Stimulated activated CD8-positive, alpha-beta memory T cell treated with anti-CD3 and anti-CD28 coated beads, Interleukin-12 subunit alpha, Interleukin-12 subunit beta, amount 100 ng/mL, for 1 hour (primary cell): ENCODE results near the gene ARHGEF6.

Experiments used
- DNase-seq: peaks from one replicate; pipeline ENCODE4 v3.0.0-alpha.2; 2020; ENCODE audit warnings: low read depth

The ARHGEF6 gene

DNA sequence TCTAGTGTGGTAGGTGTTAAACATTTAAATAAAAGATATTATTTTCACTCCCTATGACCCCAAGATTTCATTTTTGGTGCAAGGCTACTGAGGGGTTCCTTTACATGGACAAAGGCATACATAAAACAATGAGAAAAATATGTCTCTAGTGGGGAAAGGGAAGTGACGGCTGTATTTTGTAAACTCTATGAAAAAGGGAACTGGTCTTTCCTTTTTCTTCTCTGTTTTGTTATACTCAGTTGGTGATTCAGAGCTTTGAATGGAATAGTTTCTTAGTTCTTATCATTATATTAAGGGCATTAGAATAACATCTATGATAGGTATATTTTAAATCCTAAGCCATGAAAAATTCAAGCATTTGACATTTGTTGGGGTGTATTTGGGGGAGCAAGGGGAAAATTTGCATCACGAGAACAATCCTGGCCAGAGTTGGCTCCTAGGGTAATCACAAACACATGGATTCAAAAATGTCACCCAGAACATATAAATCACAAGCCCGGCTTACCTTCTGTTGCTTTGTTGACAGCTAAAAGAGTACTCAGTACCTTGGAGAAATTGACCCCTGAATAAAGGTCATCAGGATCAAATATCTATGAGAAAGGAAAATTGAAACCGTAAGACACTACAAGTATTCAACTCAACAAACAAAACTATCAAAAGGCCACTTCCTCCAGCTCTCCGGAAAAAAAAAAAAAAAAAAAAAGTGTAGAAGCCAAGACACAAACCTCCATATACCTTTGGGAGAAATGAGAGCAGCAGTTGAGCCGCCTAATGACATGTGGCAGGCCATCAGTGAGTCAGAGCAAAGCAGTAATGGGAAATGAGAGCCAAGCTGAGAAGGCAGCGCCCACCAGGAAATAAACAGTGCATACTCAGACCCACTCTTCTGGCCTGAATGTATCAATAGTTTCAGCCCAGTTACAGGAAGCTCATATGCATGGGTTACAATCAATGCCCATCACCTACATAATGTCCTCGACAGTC, 33.4 kb downstream of the ARHGEF6 start:
- no peak for DNase-seq

DNA sequence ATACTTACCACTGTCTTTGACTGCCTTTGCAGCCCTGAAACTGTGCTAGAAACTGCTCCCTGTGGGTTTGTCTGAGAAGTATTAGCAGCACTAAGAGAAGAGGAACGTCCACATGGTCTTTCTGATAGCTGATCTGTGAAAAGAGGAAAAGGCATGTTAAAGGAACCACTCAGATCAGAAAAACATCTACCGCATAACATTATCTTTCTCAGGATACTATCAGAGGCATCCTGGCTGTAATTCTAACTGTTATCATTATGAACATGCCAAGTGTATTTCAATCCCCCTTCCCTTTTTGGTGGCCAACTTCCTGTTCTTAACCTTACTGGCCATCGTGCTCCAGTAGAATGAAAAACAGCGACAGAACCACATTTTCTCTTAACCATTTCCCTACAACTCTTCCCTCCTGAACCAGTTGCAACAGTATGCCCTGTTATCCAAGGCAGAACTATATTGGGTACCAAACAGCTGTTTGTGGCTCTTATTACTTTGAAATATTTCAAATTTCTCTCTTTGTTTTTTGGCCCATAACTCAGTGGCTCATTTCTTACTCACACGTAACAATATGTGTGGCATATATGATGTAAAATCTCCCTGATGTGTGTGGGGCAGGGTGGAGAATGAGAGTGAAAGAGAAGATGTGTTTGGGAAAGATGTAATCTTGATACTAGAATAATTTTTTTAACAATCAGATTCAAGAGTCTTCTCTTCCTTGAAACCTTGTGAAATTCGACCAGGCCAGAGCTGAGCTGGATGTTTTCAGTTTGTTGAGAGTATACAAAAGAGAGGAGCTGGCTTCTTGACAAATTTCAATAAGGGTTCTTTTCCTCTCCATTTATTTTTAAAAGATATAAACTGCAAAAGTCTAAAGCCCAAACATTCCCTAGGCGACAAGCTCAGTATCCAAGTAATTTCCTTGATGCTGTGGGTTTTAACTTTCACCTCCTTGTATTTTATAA, 35.2 kb downstream of the ARHGEF6 start:
- DNase-seq = no peak

DNA sequence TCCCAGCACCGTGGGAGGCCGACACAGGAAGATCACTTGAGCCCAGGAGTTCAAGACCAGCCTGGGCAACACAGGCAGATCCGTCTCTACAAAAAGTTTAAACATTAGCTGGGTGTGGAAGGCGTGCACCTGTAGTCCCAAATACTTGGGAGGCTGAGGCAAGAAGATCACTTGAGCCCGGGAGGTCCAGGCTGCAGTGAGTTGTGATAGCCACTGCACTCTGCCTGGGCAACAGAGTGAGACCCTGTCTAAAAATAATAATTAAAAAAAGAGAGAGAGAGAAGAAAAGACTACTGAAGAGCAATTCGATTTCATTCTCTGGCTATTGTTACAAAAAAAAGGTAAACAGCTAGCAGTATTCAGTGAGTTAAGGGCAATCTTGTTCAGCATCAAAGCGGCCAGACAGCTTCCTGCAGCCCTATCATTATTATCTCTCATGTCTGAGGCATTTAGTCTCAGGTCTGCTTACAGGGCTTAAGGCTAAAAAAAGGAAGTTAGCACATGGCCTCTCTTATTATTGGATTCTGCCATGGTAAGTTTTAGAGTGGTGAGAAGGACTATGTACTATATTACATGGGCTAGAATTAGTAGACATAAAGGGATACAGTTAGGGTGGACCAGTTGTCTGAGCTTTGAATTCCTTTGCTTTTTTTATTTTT, 37.9 kb downstream of the ARHGEF6 start:
- no peak for DNase-seq

DNA sequence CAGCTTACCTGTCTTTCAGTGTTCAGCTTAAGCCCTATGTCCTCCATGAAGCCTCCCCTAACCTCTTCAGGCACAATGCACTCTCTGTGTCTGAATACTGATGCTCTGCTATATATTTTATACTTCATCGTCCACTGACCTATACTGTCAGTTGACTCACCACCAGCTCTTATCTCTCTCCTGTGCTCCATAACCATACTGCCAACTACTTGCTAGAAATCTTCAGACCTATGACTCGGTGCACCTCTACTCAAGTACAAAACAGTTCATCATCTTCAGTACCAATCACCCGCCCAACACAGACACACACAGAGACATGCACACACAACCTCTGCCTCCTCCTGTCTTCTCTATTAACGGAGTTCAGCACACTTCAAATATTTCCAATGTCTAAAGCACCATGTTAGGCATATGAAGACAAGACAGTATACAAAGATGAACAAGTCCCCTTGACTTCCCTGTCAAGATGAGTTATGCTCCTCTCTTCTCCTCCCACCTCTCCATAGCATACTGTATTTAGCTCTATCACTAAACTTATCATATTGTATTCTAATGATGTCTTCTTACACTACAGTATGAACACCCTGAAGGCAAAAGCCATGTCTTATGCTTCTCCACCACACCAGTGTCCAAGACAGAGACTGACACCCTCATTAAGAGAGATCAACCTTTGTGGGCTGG, 42.5 kb downstream of the ARHGEF6 start:
- no peak for DNase-seq

DNA sequence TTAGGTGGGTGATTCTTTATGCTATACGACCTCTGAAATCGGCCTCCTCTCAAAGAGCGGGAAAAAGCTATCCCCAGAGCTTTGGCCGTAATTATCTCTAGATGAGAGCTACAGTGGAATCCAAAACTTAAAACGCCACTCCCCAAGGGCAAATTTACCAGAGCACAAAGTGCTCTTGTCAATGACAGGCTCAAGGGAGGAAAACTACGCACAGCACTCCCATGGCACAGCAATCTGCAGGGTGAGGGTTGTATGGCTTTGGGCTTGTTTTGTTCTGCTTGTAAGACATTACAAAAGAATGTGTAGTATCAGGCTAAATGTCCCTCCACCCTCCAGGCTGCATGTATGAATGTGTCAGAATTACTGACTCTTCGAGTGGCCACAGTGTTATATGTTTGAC, 44.0 kb downstream of the ARHGEF6 start:
- DNase-seq = no peak

DNA sequence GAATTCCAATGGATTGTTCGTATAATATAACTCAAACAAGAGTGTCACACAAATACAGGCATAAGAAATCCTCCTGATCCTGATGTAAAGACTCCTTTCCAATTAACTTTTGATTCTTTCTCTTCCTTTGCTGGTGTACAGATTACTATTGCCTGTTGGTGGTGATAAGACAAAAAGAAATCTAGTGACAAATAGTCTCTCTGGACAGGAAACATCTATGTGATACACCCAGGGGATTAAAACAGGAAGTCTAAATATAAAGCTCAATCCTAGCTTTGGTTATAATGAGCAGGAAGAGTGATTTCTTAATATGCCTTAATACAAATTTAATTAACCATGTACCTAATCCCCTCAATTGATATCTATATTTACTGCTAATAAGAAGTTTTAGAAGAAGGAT, 45.1 kb downstream of the ARHGEF6 start:
- no peak for DNase-seq

DNA sequence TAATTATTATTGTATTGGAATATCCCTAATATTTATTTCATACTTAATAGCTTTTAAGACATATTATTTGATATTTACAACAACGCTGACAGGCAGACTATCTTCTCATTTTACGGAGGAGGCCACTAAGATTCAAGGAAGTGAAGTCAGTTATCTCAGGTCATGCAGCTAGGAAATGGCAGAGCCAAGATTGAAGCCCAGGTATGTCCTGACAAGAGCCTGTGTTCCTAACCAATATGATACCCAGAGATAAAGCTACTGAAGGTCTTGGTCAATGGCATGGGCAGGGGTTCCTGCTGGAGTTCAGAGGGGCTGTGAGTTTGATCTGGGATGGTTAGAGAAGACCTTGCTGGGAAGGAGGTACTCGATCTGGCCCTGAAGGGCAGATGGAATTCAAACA, 47.1 kb downstream of the ARHGEF6 start:
- DNase-seq = no peak

DNA sequence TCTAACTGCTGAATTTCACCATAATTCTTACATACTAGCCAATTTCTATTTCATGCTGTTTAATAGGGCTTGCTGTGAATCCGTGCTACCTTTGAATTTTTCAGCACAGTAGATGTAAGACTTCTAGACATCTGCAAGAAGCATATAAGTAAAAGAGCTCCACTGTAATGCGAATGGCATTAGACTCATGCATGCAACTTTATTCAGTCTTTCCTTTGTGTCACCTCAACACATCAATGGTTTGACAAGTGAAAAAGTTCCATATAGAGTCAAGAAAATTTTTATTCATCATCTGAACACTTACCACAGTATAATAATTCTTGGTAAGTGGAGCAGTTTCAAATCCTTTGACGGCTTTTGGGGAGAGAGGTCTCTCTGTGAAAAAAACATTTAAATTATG, 48.9 kb downstream of the ARHGEF6 start:
- DNase-seq = no peak

DNA sequence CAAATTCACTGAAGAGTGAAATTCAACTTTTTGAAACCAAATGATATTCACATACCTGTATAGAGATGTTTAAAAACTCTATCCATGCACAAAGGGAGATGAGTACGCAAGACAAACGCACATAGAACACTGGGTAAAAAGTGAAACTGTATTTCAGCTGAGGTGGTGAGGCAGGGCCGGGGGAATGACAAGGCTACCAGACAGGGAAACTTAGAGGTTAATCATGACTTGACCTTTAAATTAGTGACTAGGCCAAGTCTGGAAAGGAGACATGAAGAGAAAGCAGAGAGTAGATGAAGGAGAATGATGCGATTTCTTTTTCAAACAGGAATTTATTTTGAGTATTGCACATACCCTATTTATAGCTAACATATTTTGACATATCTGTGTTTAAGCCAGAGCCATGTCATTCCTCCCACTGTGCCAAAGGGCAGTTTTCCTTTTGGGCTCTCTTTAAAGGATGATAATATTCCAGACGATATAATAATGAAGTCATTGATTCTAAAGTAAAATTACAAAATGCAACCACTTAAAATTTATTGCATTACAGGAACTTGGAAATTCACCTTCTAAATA, 49.4 kb downstream of the ARHGEF6 start:
- no peak for DNase-seq

DNA sequence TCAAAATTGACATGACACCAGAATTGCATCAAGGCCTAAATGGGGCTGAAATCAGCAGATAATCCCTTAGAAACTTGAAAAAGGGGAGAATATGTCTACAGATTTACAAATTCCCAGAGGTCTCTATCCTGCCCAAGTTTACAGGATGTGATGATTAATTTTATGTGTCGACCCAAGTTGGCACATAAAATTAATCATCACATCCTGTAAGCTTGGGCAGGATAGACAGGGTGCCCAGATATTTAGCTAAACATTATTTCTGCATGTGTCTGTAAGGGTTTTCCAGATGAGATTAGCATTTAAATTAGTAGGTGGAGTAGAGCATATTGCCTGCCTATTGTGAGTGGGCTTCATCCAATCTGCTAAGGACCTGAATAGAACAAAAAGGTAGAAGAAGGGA, 52.3 kb downstream of the ARHGEF6 start:
- DNase-seq = no peak

DNA sequence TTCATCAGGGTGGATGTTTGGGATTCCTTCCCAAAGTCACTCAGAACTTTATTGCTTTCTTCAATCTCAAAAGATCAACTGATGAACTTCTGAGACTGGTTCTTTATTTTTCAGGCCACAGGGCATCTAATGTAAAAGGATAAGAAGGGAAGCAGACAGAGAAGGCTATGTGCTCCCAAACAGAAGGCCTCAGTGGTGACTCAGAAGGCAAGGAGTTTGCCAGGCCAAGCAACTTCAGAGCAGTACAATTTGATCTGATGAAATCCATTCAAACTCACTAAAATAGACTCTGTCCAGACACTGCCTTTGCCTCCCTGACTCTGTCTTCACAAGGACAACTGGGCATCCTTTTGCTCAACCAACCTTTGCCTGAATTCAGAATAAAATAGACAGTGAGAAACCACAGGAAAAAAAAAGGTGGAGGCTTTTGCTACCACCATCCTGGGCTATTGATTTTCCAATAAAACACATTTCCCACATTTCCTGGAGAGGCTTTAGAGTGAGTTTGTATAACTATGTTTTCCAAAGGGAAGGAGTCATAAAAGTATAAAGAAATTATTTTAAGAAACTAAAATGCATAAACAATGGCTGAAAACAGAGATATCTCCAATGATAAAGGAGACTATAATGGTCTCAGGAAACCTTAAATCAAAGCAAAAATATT, 55.2 kb downstream of the ARHGEF6 start:
- no peak for DNase-seq

DNA sequence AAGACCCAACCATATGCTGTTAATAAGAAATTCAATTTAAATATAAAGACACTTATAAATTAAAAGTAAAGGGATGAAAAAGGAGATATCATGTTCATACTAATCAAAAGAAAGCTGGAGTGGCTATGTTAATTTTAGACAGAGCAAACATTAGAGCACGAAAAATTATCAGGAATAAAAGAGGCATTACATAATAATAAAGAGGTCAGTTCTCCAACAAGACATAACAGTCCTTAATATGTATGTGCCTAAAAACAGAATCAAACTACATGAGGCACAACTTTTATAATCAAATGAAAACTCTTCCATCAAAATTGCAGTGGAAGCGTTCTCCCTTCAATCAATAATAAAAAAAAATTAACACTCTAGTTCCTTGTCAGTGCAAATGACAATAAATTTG, 62.6 kb downstream of the ARHGEF6 start:
- no peak for DNase-seq

DNA sequence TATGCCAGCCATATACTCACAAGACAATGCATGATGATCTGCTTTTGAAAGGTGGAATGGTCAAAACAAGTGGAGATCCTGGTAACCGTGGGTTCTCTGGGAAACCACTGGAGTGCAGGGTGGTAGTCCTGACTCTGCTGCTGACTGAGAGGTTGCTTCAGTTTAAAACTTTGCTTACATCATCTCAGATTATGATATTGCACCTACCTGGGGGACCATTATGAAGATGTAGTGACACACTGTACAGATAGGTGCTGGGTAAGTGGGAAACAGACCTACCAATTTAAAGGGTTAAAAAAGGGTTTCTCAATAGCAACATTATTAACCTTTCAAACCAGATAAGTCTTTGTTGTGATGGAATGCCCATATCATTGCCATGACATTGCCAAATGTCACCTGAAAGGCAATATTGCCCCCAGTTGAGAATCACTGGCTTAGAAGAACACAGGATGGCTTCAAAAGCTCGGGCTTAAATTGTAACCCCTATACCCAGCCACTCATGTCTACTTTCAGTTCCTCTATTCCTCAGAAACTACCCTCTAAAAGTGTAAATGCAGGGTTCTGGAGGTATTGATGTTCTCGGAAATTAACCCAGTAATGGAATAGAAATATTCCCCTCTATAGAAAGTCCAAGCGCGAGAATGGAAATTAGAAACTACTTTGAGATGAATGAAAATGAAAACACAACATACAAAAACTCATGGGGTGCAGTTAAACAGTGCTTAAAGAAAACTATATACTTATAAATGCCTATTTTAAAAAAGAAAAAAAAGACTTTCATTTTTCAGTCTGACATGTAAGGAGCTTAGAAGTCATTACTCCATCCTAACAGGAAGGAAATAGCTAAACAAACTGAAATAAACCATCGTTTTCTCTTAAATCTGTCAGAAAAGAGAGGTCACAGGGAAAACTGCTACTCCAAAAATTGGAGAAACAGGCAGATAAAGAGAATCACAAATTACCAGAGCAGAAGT, 65.8 kb downstream of the ARHGEF6 start:
- DNase-seq = no peak

DNA sequence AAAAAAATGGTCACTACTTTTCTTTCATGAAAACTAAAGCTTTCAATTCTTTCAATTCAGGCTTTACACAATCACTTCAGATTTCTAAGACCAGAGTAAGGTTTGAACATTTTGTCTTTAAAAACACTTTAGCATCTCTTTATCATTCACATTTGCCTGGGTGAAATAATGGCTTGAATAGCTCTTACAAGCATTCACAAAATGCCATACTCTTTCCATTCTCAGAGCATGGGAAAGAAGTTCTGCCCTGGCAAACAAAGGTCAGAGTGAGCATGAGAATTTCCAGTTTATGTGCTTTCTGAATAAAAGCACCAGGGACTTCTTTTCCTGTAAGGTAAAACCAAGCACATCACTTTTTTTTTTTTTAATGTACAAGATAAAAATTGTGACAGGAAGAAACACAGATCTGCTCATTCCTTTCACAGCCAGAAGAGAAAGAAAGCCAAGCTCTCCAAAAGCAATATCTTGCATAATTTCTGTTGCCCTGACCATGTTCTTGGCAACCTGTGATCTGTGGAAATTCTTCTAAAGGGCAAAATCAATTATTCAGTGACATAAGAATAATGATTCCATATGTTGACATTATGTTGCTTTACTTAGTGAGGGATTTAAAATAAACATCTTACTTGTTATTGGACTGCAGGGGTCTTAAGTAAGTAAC, 68.0 kb downstream of the ARHGEF6 start:
- no peak for DNase-seq

DNA sequence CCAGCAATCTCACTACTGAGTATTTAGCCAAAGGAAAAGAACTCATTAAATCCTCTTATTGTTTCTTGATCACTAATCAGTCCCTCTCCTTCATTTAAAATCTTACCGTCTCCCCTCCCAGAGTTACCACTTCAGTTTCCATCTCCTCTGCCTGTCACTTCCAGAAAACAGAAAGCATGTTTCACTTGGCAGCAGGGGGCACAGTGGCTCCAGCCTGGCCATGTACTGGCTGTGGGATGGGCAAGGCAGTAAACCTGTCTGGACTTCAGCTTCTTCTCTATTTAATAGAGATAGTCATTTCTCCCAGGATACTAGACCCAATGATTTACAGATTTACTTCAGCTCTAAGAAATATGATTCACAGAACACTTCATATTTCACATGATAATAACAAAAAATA, 69.6 kb downstream of the ARHGEF6 start:
- no peak for DNase-seq

DNA sequence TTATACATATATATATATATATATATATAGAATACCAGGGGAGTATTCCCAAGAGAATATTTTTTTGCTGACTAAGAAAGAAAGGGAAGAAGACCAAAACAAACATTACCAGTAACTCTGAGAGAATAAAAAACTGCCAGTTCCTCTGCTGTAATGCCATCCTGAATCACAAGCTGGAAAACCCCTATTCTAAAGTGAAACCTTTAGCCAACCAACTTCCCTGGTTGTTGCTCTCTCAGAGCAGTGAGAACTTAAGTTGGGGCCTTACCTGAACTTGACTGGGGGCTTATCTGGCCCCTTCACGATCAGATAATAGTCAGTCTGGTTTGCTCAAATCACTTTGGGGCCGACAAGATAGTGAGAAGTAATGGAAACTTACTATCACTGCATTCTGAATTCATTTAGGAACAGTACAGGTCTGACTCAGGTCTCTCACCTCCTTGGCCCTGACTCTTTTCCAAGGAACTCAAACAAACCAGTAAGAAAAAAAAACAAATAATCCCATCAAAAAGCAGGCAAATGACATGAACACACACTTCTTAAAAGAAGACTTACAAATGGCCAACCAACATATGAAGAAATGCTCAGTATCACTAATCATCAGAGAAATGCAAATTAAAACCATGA, 70.3 kb downstream of the ARHGEF6 start:
- no peak for DNase-seq

DNA sequence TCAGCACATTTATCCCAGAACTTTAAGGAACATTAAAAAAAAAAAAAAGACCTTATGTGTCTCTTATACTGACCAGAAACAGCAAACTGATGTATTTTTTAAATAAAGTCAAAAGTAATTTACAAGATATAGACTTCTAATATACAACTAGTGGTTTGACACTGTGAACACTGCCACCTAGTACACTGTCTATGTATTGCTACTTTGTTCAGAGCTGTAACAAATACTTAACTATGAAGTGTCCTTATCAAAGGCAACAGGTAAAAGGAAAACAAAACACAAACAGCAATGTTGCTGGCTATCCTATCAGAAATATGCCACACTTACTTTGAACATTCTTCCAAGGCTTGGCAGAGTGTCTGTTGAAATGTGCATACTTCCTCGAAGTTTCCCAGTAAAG, 72.4 kb downstream of the ARHGEF6 start:
- no peak for DNase-seq

DNA sequence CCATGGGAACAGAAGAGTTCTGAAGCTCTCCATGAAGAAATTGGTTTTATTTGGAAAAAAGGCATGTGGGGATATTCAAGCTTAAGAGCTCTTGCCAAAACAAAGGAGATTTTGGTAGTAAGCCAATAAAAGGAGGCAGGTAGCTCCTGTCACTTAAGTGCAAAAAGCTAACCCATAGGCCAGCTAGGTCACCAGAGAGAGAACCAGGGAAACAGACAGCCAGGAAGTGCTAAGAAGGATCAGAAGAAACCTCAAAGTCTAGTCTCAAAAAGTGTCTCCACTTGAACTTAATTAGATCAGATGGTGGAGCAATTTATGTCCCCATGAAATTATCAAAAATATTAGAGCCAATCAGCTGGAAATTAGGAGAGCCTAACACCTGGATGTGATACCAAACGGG, 83.6 kb downstream of the ARHGEF6 start:
- no peak for DNase-seq
